ENCODE results near the gene PRSS38. TPM values are rescaled to one million over a fixed set of nuclear protein-coding genes. Genes with fewer than 3 reads are reported as not detected.
"Not testable (repeated sequence)": the region's sequence is repeated elsewhere in the genome, so short reads cannot be mapped to it uniquely, and the experiment has no call there.

PRSS38 gene
- total RNA-seq, 1 experiment from 2014 or later, result not detected

- in situ Hi-C loops (cut with HindIII; ENCODE audit: low pct_unique_long_range_greater_than_20kb, low sequenced_read_pairs), result no loop called here
- no peak for DNase-seq (ENCODE audit: low read depth, low spot score)
Observed at GRCh38 chr1:227855687-227856086, 40.2 kb downstream of the PRSS38 start.

- no peak for DNase-seq (ENCODE audit: low read depth, low spot score)
Observed at GRCh38 chr1:227856147-227856858, 40.8 kb downstream of the PRSS38 start.

GRCh38 chr1:227864882-227865281 lies 49.4 kb downstream of the PRSS38 start:
- in situ Hi-C loops (cut with HindIII; ENCODE audit: low pct_unique_long_range_greater_than_20kb, low sequenced_read_pairs), result no loop called here
- DNase-seq (ENCODE audit: low read depth, low spot score), result no peak

More at GRCh38 chr1:227856147-227856858, 40.8 kb downstream of the PRSS38 start:
- in situ Hi-C loops (cut with HindIII; ENCODE audit: low pct_unique_long_range_greater_than_20kb, low sequenced_read_pairs), result no loop called here

- in situ Hi-C loops (cut with HindIII; ENCODE audit: low pct_unique_long_range_greater_than_20kb, low sequenced_read_pairs), result no loop called here
- DNase-seq (ENCODE audit: low read depth, low spot score), result no peak
Observed at GRCh38 chr1:227869279-227869842, 53.9 kb downstream of the PRSS38 start.

GRCh38 chr1:227869851-227870305 lies 54.4 kb downstream of the PRSS38 start:
- DNase-seq (ENCODE audit: low read depth, low spot score), result no peak
- in situ Hi-C loops (cut with HindIII; ENCODE audit: low pct_unique_long_range_greater_than_20kb, low sequenced_read_pairs), result no loop called here

GRCh38 chr1:227870366-227870765 lies 54.9 kb downstream of the PRSS38 start:
- DNase-seq (ENCODE audit: low read depth, low spot score), result no peak
- in situ Hi-C loops (cut with HindIII; ENCODE audit: low pct_unique_long_range_greater_than_20kb, low sequenced_read_pairs), result no loop called here

GRCh38 chr1:227871892-227872291 lies 56.4 kb downstream of the PRSS38 start:
- in situ Hi-C loops (cut with HindIII; ENCODE audit: low pct_unique_long_range_greater_than_20kb, low sequenced_read_pairs); DNase-seq (ENCODE audit: low read depth, low spot score): not testable (repeated sequence)

- DNase-seq (ENCODE audit: low read depth, low spot score); in situ Hi-C loops (cut with HindIII; ENCODE audit: low pct_unique_long_range_greater_than_20kb, low sequenced_read_pairs): not testable (repeated sequence)
Observed at GRCh38 chr1:227877810-227878209, 62.3 kb downstream of the PRSS38 start.

GRCh38 chr1:227880342-227880924 lies 65.0 kb downstream of the PRSS38 start:
- DNase-seq (ENCODE audit: low read depth, low spot score), result no peak
- in situ Hi-C loops (cut with HindIII; ENCODE audit: low pct_unique_long_range_greater_than_20kb, low sequenced_read_pairs), result no loop called here

GRCh38 chr1:227883073-227883520 lies 67.6 kb downstream of the PRSS38 start:
- in situ Hi-C loops (cut with HindIII; ENCODE audit: low pct_unique_long_range_greater_than_20kb, low sequenced_read_pairs), result no loop called here
- no peak for DNase-seq (ENCODE audit: low read depth, low spot score)

- in situ Hi-C loops (cut with HindIII; ENCODE audit: low pct_unique_long_range_greater_than_20kb, low sequenced_read_pairs), result no loop called here
- DNase-seq (ENCODE audit: low read depth, low spot score), result no peak
Observed at GRCh38 chr1:227883641-227884301, 68.3 kb downstream of the PRSS38 start.

GRCh38 chr1:227884370-227885134 lies 69.1 kb downstream of the PRSS38 start:
- DNase-seq (ENCODE audit: low read depth, low spot score), result no peak
- in situ Hi-C loops (cut with HindIII; ENCODE audit: low pct_unique_long_range_greater_than_20kb, low sequenced_read_pairs), result no loop called here

GRCh38 chr1:227885135-227885647 lies 69.7 kb downstream of the PRSS38 start:
- in situ Hi-C loops (cut with HindIII; ENCODE audit: low pct_unique_long_range_greater_than_20kb, low sequenced_read_pairs), result no loop called here
- DNase-seq (ENCODE audit: low read depth, low spot score), result no peak

- in situ Hi-C loops (cut with HindIII; ENCODE audit: low pct_unique_long_range_greater_than_20kb, low sequenced_read_pairs), result no loop called here
- DNase-seq (ENCODE audit: low read depth, low spot score), result no peak
Observed at GRCh38 chr1:227885648-227886502, 70.4 kb downstream of the PRSS38 start.

- DNase-seq (ENCODE audit: low read depth, low spot score), result no peak
- in situ Hi-C loops (cut with HindIII; ENCODE audit: low pct_unique_long_range_greater_than_20kb, low sequenced_read_pairs), result no loop called here
Observed at GRCh38 chr1:227886503-227886961, 71.1 kb downstream of the PRSS38 start.

GRCh38 chr1:227886993-227887696 lies 71.7 kb downstream of the PRSS38 start:
- in situ Hi-C loops (cut with HindIII; ENCODE audit: low pct_unique_long_range_greater_than_20kb, low sequenced_read_pairs), result no loop called here
- DNase-seq (ENCODE audit: low read depth, low spot score), result no peak
